ENCODE data around the gene GGNBP2.
"Not testable (repeated sequence)": the region's sequence is repeated elsewhere in the genome, so short reads cannot be mapped to it uniquely, and the experiment has no call there.

The GGNBP2 gene

GRCh38 chr17:36602030-36602748 is 57.5 kb downstream of the GGNBP2 start:
- DNase-seq = no peak

GRCh38 chr17:36602924-36603384 is 58.2 kb downstream of the GGNBP2 start:
- DNase-seq = peak; percentile 59

GRCh38 chr17:36605028-36605427 is 60.3 kb downstream of the GGNBP2 start:
- DNase-seq = not testable (repeated sequence)

GRCh38 chr17:36608280-36608679 is 63.6 kb downstream of the GGNBP2 start:
- no peak for DNase-seq

GRCh38 chr17:36608794-36609497 is 64.2 kb downstream of the GGNBP2 start:
- DNase-seq = no peak

GRCh38 chr17:36609498-36609862 is 64.8 kb downstream of the GGNBP2 start:
- no peak for DNase-seq

- no peak for DNase-seq
Observed at GRCh38 chr17:36610474-36610873, 65.8 kb downstream of the GGNBP2 start.

GRCh38 chr17:36611345-36612072 is 66.8 kb downstream of the GGNBP2 start:
- DNase-seq = no peak

- no peak for DNase-seq
Observed at GRCh38 chr17:36612323-36612722, 67.6 kb downstream of the GGNBP2 start.

GRCh38 chr17:36613155-36613554 is 68.4 kb downstream of the GGNBP2 start:
- no peak for DNase-seq

- no peak for DNase-seq
Observed at GRCh38 chr17:36614081-36614480, 69.4 kb downstream of the GGNBP2 start.

- DNase-seq = no peak
Observed at GRCh38 chr17:36614933-36615332, 70.2 kb downstream of the GGNBP2 start.

- DNase-seq = no peak
Observed at GRCh38 chr17:36616061-36617029, 71.6 kb downstream of the GGNBP2 start.

GRCh38 chr17:36617773-36618172 is 73.1 kb downstream of the GGNBP2 start:
- no peak for DNase-seq

GRCh38 chr17:36623281-36623680 is 78.6 kb downstream of the GGNBP2 start:
- DNase-seq = no peak

GRCh38 chr17:36625188-36625587 is 80.5 kb downstream of the GGNBP2 start:
- DNase-seq = no peak

GRCh38 chr17:36627101-36627500 is 82.4 kb downstream of the GGNBP2 start:
- no peak for DNase-seq

GRCh38 chr17:36628576-36628975 is 83.9 kb downstream of the GGNBP2 start:
- DNase-seq = no peak

- DNase-seq = peak; percentile 79
Observed at GRCh38 chr17:36629252-36629847, 84.6 kb downstream of the GGNBP2 start.

GRCh38 chr17:36629970-36630502 is 85.3 kb downstream of the GGNBP2 start:
- DNase-seq = no peak

- DNase-seq = no peak
Observed at GRCh38 chr17:36631022-36631421, 86.3 kb downstream of the GGNBP2 start.
